ENCODE measurements around the gene ZIC2.

DNA sequence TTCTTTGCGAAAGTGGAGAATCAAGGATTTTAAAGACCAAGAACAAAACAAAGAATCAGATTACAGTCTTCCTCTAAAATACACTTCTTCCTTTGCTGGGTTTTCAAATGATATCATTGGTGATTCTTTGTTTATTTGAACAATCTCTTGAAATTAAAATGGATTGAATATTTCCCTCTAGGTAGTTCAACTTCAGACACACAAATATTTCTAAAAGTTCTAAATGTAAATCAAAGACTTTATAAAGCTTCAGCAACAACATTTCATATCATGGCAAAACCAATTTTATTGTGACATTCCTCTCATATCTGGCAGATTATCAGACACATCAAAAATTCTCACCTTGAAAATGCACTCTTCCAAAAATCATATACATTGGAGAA lies 13.0 kb downstream of the ZIC2 start:
- TF ChIP-seq, protein P1, sequence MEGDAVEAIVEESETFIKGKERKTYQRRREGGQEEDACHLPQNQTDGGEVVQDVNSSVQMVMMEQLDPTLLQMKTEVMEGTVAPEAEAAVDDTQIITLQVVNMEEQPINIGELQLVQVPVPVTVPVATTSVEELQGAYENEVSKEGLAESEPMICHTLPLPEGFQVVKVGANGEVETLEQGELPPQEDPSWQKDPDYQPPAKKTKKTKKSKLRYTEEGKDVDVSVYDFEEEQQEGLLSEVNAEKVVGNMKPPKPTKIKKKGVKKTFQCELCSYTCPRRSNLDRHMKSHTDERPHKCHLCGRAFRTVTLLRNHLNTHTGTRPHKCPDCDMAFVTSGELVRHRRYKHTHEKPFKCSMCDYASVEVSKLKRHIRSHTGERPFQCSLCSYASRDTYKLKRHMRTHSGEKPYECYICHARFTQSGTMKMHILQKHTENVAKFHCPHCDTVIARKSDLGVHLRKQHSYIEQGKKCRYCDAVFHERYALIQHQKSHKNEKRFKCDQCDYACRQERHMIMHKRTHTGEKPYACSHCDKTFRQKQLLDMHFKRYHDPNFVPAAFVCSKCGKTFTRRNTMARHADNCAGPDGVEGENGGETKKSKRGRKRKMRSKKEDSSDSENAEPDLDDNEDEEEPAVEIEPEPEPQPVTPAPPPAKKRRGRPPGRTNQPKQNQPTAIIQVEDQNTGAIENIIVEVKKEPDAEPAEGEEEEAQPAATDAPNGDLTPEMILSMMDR (IDR thresholded peaks at IDR 0.05; ENCODE audit: low read depth, low read length) = no peak
- TF ChIP-seq, protein P2, sequence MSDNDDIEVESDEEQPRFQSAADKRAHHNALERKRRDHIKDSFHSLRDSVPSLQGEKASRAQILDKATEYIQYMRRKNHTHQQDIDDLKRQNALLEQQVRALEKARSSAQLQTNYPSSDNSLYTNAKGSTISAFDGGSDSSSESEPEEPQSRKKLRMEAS (IDR thresholded peaks at IDR 0.05; ENCODE audit: low read depth, low read length) = no peak

Data from NB4 (cell line).